DMS114 treated with DMSO at 0.1 percent for 48 hours (cell line): ENCODE data around the gene TNNT1.
A peak's percentile ranks its signal among the peaks of the same experiment; 100 is the strongest.

Experiments used
- DNase-seq: peaks from one replicate; lab custom pipeline; 2025; ENCODE audit not compliant: unreplicated experiment; lab: John Stamatoyannopoulos, UW

Gene TNNT1

DNA sequence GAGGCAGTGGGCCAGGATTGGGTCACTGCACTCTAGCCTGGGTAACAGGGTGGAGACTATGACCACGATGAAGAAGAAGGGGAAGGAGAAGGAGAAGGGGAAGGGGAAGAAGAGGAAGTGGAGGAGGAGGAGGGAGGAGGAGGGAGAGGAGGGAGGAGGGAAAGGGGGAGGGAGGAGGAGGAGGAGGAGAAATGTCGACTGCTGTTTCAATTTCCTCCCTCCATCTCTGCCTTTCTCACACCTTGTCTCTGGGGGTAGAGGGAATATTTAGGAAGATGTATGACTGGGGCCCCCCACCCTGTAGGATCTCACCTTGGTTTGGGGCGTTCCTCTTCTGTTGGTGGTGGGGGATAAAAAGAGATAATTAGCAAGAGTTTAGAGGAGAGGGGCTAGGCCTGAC is 3.8 kb downstream of the TNNT1 start:
- no peak for DNase-seq

DNA sequence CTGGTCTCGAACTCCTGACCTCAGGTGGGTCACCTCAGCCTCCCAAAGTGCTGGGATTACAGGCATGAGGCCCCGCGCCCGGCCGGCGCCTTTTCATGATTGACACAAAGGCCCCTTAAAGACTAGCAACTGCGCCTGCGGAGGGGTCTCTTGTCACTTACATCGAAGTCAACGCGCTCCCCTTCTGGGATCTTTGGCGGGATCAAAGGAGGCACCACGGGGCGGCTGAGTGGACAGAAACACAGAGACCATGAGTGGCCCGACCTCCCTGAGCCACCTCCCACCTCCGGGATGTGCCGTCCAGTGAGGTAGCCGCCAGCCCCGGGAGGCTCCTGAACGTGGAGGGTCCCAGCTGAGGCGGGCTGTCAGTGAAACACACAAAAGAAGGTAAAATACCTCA is 7.3 kb downstream of the TNNT1 start:
- no peak for DNase-seq

DNA sequence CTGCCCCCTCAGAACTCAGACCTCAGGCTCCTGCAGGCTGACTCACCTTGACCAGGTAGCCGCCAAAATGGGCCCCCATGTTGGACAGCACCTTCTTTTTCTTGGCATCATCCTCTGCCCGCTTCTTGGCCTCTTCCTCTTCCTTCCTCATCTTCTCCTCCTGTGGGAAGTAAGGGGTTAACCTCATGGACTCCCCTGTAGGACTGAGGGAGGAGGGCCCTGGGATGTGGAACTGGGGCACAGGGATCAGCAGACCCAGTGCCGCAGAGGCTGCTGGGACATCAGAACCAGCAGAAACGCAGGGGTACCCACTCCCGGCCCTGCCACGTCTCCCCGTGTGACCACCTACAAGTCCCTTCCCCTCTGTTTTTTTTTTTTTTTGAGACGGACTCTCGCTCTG is 11.1 kb downstream of the TNNT1 start:
- DNase-seq = no peak

DNA sequence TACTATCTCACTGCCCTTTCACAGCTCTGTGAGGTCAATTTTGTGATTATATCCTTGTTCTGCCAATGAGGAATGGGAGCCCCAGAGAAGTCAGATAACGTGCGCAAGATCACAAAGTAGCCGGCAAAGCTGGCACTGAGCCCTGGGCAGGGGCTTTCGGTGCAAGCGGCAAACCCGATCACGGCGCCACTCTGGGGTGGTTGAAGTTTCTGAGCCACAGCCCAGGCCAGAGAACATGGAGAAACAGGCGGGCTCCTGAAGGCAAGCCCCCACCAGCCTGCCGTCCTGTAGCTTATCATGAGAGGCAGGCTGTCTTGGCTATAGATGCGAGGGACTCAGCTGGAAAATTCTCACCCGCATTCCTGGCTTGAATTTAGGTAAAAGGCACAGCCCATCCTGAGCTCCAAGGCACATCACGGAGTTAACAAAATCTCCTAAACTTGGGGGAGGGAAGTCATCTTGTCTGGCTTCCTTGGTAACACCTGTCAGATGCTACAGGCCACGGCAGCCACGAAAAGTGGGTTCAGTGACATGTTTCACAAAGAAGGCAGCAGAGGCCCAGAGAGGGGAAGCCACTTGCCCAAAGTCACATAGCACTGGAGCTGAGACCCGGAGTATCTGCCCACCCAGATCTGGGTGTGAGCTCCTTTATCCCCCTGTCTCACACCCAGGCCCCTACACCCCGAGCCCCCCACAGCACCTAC is 12.5 kb downstream of the TNNT1 start:
- DNase-seq = no peak

DNA sequence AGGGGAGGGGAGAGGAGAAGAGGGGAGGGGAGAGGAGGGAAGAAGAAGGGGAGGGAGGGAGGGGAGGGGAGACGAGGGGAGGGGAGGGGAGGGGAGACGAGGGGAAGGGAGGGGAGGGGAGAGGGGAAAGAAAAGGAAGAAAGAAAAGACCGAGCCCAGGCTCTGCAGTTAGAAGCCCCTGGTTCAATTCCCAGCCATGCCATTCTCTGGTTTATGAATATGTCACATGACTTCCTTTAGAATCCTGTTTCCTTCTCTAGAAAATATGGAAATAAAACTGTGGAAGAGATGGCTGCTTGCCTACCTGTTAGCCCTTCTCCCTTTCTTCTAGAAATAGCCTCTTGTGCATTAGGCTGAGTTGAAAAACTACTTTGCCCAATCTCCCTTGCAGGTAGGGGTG is 14.3 kb downstream of the TNNT1 start:
- DNase-seq = no peak

DNA sequence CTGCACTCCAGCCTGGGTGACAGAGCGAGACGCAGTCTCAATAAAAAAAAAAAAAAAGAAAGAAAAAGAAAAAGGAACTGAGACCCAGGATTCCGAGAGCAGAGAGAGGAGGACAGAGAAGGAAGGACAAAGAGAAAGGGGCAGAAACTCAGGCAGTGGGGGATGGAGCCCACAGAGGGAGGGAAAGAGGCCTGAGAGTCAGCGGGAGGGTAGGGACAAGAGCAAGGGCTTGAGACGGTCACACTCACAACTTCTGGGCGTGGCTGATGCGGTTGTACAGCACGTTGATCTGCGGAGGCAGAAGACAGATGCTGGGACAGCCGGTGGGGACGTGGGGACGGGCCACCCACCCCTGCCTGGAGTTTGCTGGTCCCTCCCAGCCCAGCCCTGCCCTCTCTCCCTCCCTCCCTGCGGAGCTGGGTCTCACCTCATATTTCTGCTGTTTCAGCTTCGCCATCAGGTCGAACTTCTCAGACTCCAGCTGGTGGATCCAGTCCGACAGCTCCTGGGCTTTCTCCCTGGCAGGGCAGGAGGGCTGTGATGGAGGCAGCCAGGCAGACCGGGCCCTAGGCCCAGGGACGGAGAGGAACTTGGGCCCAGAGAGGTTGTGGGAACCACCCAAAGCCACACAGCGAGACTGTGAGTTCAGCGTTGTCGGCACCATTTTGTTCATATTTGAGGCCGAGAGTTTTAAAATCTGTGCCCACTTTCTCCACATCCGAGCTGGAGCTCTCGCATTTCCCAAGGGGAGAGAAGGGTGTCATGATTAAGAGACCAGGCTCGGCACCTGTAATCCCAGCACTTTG is 15.2 kb downstream of the TNNT1 start:
- no peak for DNase-seq

DNA sequence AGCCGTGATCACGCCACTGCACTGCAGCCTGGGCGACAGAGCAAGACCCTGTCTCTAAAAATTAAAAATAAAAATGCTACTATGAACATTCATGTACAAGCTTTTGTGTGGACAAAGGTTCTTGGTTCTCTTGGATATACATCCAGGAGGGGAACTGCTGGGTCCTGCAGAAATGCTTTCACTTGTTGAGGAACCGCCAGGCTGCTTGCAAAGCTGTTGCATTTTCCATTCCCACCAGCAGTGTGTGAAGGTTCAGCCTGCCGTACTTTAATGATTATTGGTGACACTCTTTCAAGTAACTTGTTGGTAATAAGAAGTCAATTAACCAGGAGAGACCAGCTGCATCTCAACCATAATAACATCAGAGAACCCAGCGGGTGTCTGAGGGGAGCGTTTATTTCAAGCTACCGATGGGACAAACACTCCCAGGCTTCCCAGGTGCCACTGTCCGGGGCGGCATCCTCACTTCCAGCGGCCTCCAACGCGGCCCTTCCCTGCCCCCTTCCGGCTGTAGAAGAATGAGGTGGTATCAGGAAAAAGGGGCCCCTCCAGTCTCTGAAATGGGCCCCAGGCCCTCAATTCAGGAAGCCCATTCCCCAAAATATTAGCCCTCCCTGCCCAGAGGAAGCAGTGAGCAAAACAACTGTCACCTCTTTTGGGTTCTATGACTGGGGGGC is 16.4 kb downstream of the TNNT1 start:
- DNase-seq = no peak

DNA sequence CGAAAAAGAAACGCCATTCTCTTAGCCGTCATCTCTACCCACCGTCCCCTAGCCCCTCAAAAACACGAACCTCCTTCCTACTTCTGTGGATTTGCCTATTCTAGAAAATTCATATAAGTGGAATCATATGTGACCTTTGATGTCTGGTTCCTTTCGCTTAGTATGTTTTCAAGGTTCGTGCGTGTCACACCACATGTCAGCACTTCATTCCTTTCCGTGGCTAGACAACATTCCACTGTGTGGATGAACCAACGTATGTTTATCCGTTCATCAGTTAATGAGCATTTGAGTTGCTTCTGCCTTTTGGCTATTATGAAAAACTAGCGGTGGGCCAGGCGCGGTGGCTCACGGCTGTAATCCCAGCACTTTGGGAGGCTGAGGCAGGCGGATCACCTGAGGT is 17.6 kb downstream of the TNNT1 start:
- DNase-seq = no peak

DNA sequence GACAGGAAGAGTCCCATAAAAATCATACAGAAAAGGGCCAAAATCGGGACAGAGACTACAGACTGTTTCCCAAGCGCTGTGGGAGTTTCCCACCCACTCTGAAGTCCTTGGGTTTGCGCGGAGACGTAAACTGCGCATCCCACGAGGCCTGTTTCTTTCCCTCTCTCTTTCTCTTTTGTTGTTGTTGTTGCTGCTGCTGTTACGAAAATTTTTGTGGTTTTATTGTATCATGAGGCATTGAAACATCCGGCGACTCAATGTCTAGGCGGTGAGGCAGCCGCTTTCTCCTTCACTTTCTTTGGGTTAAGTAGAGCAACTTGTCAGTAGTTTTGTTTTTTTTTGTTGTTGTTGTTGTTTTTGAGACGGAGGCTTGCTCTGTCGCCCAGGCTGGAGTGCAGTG is 30.0 kb downstream of the TNNT1 start:
- no peak for DNase-seq

DNA sequence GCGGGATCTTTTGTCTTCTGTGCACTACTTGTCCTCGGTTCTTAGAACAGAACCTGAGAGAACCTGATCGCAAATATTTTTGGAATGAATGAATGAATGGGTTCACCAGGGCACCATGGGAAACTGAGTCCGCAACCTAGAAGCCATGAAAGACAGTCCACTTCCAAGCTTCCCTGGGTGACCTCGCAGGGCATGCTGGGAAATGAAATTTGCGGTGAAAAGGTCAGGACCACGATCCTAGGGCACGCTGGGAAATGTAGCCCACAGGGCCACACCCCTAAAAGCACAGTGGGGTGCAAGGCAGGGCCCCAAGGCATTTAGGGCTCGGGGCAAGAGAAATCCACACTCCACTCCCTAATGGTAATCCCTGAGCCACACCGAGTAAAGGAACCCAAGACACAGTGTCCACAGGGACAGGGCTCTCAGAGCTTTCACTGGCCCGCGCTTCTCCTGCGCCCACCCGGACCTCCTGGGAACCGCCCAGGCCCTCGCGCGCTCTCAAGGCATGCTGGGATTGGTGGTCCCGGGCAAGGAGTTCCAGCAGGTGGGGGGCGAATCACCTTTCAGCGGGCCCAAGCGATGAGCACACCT is 30.5 kb downstream of the TNNT1 start:
- DNase-seq = no peak

DNA sequence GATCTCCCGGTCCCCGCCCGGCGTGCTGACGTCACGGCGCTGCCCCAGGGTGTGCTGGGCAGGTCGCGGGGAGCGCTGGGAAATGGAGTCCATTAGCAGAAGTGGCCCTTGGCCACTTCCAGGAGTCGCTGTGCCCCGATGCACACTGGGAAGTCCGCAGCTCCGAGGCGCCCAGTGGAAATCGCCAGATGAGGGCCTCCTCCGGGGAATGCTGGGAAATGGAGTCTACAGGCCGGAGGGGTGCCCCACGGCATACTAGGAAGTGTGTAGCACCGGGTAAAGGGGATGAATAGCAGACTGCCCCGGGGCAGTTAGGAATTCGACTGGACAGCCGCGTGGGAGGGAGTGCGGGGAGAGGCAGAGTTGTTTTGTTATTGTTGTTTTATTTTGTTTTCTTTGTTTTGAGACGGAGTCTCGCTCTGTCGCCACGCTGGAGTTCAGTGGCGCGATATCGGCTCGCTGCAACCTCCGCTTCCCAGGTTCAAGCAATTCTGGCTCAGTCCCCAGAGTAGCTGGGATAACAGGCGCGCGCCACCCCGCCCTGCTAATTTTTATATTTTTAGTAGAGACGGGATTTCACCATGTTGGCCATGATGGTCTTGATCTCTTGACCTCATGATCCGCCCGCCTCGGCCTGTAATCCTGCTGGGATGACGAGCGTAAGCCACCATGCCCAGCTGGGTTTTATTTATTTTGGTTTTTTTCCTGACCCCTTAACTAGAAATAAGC is 31.2 kb downstream of the TNNT1 start:
- DNase-seq = peak; percentile 98

DNA sequence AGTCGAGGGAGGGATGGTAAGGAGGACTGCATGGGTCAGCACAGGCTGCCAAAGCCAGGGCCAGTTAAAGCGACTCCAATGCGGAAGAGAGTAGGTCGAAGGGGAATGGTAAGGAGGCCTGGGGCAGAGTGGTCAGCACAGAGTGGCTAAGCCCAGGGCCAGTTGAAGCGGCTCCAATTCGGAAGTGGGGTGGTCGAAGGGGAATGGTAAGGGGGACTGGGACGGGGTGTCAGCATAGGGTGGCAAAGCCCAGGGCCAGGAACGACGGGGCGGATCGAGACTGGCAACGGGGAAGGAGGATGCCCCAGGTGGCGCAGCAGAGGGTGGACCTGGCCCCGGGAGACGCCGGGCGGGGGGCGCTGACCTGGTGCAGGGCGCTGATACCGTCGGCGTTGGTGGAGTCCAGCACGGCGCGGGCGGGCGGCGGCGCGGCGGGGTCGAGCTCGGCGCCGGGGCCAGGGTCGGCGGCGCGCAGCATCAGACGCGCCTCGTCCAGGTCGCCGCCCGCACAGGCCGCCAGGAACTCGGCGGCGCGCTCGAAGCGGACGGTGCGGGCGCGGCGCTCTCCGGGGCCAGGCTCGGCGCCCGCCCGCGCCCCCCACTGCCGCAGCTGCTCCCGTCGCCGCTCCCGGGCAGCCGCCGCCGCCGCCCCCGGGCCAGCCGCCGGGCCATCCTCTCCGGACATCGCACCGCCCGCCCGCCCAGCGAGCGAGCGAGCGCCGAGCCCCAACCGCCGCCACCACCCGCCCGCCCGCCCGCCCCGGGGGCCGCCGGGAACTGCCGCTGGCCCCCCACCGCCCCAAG is 31.9 kb downstream of the TNNT1 start, which contains the start of gene PPP1R12C:
Gene PPP1R12C (minus strand): TSS at position 779 of the 804 bp plus-strand sequence. CDS start 94 bp downstream, at position 685.
- no peak for DNase-seq

DNA sequence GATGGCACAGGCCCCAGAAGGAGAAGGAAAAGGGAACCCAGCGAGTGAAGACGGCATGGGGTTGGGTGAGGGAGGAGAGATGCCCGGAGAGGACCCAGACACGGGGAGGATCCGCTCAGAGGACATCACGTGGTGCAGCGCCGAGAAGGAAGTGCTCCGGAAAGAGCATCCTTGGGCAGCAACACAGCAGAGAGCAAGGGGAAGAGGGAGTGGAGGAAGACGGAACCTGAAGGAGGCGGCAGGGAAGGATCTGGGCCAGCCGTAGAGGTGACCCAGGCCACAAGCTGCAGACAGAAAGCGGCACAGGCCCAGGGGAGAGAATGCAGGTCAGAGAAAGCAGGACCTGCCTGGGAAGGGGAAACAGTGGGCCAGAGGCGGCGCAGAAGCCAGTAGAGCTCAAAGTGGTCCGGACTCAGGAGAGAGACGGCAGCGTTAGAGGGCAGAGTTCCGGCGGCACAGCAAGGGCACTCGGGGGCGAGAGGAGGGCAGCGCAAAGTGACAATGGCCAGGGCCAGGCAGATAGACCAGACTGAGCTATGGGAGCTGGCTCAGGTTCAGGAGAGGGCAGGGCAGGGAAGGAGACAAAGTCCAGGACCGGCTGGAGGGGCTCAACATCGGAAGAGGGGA is 32.7 kb downstream of the TNNT1 start:
- DNase-seq = peak; percentile 33

DNA sequence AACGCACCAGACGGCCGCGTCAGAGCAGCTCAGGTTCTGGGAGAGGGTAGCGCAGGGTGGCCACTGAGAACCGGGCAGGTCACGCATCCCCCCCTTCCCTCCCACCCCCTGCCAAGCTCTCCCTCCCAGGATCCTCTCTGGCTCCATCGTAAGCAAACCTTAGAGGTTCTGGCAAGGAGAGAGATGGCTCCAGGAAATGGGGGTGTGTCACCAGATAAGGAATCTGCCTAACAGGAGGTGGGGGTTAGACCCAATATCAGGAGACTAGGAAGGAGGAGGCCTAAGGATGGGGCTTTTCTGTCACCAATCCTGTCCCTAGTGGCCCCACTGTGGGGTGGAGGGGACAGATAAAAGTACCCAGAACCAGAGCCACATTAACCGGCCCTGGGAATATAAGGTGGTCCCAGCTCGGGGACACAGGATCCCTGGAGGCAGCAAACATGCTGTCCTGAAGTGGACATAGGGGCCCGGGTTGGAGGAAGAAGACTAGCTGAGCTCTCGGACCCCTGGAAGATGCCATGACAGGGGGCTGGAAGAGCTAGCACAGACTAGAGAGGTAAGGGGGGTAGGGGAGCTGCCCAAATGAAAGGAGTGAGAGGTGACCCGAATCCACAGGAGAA is 33.5 kb downstream of the TNNT1 start:
- no peak for DNase-seq

DNA sequence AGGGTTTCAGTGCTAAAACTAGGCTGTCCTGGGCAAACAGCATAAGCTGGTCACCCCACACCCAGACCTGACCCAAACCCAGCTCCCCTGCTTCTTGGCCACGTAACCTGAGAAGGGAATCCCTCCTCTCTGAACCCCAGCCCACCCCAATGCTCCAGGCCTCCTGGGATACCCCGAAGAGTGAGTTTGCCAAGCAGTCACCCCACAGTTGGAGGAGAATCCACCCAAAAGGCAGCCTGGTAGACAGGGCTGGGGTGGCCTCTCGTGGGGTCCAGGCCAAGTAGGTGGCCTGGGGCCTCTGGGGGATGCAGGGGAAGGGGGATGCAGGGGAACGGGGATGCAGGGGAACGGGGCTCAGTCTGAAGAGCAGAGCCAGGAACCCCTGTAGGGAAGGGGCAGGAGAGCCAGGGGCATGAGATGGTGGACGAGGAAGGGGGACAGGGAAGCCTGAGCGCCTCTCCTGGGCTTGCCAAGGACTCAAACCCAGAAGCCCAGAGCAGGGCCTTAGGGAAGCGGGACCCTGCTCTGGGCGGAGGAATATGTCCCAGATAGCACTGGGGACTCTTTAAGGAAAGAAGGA is 34.4 kb downstream of the TNNT1 start:
- no peak for DNase-seq

DNA sequence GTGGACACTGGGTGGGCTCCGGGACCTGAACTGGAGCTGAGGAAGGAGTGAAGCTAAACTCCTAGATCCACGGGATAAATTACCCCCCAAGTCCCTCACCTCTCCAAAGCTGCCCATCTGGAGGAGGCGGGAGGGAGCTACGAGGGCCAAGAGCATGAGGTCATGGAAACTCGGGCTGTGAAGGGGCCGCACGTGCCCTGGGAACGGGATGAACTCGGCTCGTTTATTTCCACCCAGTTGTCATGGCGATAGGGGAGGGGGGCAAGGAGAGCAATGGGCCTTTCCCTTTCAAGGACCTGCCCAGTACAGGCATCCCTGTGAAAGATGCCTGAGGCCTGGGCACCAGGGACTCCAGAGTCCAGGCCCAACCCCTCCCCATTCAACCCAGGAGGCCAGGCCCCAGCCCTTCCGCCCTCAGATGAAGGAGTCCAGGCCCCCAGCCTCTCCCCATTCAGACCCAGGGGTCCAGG is 35.4 kb downstream of the TNNT1 start:
- DNase-seq = no peak

DNA sequence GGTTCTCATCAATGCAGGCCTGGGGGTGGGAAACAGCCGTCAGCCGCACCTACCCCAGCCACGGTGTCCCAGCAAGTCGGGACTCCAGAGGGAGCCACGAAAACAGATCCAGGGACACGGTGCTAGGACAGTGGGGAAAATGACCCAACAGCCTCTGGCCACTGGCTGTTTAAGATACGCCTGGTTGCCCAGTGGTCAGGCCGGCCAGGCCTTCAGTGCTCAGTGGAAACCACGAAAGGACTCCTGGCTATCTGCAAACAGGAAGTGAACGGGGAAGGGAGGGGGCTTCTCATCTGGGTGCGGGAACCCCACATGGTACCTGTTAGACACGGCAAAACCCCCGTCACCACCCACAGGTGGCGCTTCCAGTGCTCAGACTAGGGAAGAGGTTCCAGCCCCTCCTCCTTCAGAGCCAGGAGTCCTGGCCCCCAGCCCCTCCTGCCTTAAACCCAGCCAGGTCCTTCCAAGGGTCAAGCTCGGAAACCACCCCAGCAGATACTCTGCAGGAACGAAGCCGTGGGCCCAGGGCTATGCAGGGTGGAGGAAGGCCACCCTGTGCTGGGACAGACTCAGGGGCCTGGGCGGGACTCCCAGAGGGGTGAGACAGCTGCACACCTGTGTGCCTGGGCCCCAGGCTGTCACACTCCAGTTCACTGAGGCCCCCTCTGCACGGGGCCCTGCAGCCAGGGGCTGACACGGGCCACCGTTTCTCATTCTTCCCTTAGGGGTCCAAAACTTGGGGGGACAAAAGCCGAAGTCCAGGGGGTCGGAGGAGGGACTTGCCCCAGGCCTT is 36.0 kb downstream of the TNNT1 start:
- DNase-seq = no peak

DNA sequence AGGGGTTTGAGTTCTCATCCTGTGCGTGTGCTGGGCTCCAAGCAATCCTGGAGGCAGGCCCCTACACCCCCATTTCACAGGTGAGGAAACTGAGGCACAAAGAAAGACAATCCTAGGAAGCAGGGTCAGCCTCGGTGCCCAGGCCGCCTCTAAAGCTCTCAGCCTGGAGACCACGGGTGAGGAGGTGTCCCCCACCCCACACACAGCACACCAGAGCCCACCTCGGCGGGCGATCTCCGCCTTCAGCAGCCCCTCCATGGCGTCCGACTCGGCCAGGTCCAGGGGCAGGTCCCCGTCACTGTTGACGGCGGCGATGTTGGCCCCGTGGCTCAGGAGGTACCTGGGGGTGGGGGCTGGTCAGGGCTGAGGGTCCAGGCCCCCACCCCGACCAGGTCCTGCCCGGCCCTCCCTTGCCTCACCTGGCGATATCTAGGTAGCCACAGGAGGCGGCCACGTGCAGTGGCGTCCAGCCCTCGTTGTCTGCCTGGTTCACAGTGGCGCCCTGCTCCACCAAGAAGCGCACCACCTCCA is 36.7 kb downstream of the TNNT1 start:
- DNase-seq = no peak
